ENCODE data around the gene COL6A2. TPM values are rescaled to one million over a fixed set of nuclear protein-coding genes. Genes with fewer than 3 reads are reported as not detected.

The COL6A2 gene
- total RNA-seq, 1 experiment from 2014 or later, result 87.0 TPM

DNA sequence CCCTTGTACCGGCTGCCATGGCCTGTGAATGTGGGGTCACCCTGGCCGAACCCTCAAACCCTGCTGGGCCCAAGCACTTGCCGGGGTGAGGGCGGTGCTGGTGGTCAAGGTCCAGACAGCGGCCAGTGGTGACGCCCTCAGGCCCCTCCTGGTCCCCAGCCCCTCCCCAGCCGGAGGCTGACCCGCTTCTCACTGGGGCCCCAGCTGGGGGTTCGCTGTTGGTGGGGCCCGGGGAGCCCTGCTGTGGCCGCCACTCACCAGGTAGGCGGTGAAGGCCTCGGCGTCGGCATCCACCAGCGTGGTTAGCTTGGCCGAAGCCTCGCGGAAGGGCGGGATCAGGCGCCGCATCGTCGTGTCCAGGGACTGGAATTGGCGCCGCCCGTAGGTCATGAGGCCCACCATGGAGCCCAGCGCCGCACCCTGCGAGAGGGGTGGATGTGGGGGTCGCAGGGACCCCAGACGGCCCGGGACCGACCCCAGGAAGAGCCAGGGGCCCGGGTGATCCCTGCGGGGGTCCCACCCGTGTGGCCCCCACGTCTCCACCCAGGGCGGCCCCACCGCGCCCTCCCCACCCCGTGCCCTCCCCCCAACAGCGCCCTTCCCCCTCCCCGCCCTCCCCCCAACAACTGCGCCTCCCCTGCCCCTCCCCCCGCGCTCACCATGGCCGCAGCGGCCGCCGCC is 47.4 kb downstream of the COL6A2 start:
- H3K4me2 ChIP-seq (ENCODE audit: low read length), result no peak overlapping the region
- no peak for ATAC-seq
- no peaks in the 10 kb centered on the region for H3K27me3 ChIP-seq (ENCODE audit: insufficient read depth, low read length)
- no peak for DNase-seq (ENCODE audit: low read depth, low spot score)
- ChIA-PET CTCF (no interaction called here), RAD21 (ENCODE audit: low non-redundant PET in 1 of 2, low total read pairs in 2 of 2, uncharacterized antibody in 2 of 2, unreplicated experiment in 2 of 2) (no interaction called here), POLR2A (no interaction called here)
- no peak for TF ChIP-seq EZH2phosphoT487 (IDR thresholded peaks at IDR 0.05; ENCODE audit: borderline replicate concordance)
- TF ChIP-seq, protein P1, sequence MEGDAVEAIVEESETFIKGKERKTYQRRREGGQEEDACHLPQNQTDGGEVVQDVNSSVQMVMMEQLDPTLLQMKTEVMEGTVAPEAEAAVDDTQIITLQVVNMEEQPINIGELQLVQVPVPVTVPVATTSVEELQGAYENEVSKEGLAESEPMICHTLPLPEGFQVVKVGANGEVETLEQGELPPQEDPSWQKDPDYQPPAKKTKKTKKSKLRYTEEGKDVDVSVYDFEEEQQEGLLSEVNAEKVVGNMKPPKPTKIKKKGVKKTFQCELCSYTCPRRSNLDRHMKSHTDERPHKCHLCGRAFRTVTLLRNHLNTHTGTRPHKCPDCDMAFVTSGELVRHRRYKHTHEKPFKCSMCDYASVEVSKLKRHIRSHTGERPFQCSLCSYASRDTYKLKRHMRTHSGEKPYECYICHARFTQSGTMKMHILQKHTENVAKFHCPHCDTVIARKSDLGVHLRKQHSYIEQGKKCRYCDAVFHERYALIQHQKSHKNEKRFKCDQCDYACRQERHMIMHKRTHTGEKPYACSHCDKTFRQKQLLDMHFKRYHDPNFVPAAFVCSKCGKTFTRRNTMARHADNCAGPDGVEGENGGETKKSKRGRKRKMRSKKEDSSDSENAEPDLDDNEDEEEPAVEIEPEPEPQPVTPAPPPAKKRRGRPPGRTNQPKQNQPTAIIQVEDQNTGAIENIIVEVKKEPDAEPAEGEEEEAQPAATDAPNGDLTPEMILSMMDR (IDR thresholded peaks at IDR 0.05 in 2 of 3, conservative IDR thresholded peaks at IDR 0.05 in 1 of 3; ENCODE audit: borderline replicate concordance in 1 of 3, insufficient read depth in 1 of 3, low read depth in 2 of 3, low read length in 2 of 3), result no peak
- TF ChIP-seq FOSL1 (IDR thresholded peaks at IDR 0.05; ENCODE audit: low read depth), result no peak
- intact Hi-C loops (cut with micrococcal nuclease), result loop anchor here (5.0 to 10.0 kb wide), 4 partner anchors 67 to 182 kb away; partner anchors contain the start of genes MCM3AP and YBEY
- no peaks in the 10 kb centered on the region for H3K9me2 ChIP-seq (ENCODE audit: insufficient read depth)
- H3K79me2 ChIP-seq (ENCODE audit: insufficient read depth, low read length), result no peaks in the 10 kb centered on the region
- H3K27ac ChIP-seq (ENCODE audit: low read depth, low read length), result peak overlapping the region; percentile 12; the same call in 1 of the 2 replicates
- H4K20me1 ChIP-seq (ENCODE audit: insufficient read depth), result no peaks in the 10 kb centered on the region
- no peaks in the 10 kb centered on the region for H3K36me3 ChIP-seq (ENCODE audit: control insufficient read depth in 1 of 2, insufficient read depth in 2 of 2, low read length in 2 of 2)
- BruUV-seq (replicated peaks), result no TSS peak
- H3K9ac ChIP-seq (ENCODE audit: low read length), result no peak overlapping the region
- H3K9me3 ChIP-seq (ENCODE audit: control insufficient read depth in 1 of 2, insufficient read depth in 1 of 2, low read depth in 1 of 2, low read length in 2 of 2), result no peaks in the 10 kb centered on the region
- peaks cover 0 to 19% of the 10 kb centered on the region in 2 experiments; a peak in 2 of 4 replicates for H3K4me1 ChIP-seq (ENCODE audit: control insufficient read depth in 1 of 2, insufficient read depth in 2 of 2, low read length in 2 of 2)
- no peak overlapping the region for H3K4me3 ChIP-seq (replicated peaks in 1 of 2; ENCODE audit: low read depth in 1 of 2, low read length in 2 of 2)
- H2AFZ ChIP-seq (ENCODE audit: low read depth, low read length, poor library complexity, severe bottlenecking), result no peak overlapping the region

DNA sequence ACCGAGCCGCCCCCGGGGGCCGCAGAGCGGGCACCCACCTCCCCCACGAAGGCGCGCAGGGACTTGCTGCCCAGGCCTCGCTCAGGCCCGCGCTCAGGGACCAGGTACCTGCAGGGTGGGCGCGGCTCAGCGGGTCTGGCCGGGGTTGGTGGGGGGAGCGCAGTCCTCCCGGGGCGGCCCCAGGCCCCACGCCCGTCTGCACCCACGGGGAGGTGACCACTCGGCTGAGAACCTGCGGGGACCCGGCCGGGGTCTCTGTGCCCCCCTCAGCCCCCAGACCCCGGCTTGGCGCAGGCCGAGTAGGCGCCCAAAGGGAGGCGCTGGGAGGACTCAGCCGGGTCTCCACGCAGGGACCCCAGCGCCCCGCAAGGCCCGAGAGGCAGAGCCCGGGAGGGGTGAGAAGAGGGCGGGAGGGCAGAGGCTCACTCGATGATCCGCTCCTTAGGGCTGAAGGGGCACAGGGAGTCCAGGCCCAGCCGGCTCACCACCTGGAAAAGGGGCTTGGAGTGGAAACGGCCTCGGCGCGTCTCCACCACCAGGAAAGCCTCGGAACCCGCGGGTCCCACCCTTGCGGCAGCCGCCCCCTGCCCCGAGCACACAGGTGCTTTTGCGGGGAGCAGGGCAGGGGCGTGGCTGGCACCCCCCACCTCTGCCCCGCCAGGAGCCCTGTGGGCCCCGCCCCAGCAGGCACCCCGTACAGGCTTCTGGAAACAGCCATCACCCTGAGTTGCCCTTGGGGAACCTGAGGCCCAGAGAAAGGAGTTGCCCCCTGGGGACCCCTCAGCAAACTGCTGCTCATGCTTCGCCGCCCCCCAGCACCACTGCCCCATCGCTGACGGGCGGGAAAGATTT is 48.2 kb downstream of the COL6A2 start:
- no peaks in the 10 kb centered on the region for H3K36me3 ChIP-seq (ENCODE audit: control insufficient read depth in 1 of 2, insufficient read depth in 2 of 2, low read length in 2 of 2)
- H3K4me3 ChIP-seq (replicated peaks in 1 of 2; ENCODE audit: low read depth in 1 of 2, low read length in 2 of 2), result no peak overlapping the region
- intact Hi-C loops (cut with micrococcal nuclease), result loop anchor here (5.0 to 10.0 kb wide), 4 partner anchors 66 to 181 kb away; partner anchors contain the start of genes MCM3AP and YBEY
- ChIA-PET CTCF (no interaction called here), RAD21 (ENCODE audit: low non-redundant PET in 1 of 2, low total read pairs in 2 of 2, uncharacterized antibody in 2 of 2, unreplicated experiment in 2 of 2) (no interaction called here), POLR2A (no interaction called here)
- H3K9ac ChIP-seq (ENCODE audit: low read length), result no peak overlapping the region
- no peak overlapping the region for H2AFZ ChIP-seq (ENCODE audit: low read depth, low read length, poor library complexity, severe bottlenecking)
- H3K79me2 ChIP-seq (ENCODE audit: insufficient read depth, low read length), result no peaks in the 10 kb centered on the region
- no peaks in the 10 kb centered on the region for H3K9me2 ChIP-seq (ENCODE audit: insufficient read depth)
- no TSS peak for BruUV-seq (replicated peaks)
- no peak overlapping the region for H3K4me2 ChIP-seq (ENCODE audit: low read length)
- TF ChIP-seq JUND (IDR thresholded peaks at IDR 0.05) (no peak), ZFX (IDR thresholded peaks at IDR 0.05) (no peak)
- TF ChIP-seq, protein P2, sequence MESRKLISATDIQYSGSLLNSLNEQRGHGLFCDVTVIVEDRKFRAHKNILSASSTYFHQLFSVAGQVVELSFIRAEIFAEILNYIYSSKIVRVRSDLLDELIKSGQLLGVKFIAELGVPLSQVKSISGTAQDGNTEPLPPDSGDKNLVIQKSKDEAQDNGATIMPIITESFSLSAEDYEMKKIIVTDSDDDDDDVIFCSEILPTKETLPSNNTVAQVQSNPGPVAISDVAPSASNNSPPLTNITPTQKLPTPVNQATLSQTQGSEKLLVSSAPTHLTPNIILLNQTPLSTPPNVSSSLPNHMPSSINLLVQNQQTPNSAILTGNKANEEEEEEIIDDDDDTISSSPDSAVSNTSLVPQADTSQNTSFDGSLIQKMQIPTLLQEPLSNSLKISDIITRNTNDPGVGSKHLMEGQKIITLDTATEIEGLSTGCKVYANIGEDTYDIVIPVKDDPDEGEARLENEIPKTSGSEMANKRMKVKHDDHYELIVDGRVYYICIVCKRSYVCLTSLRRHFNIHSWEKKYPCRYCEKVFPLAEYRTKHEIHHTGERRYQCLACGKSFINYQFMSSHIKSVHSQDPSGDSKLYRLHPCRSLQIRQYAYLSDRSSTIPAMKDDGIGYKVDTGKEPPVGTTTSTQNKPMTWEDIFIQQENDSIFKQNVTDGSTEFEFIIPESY (IDR thresholded peaks at IDR 0.05; ENCODE audit: extremely low read depth, insufficient replicate concordance, low read length), result no peak
- DNase-seq (ENCODE audit: low read depth, low spot score), result no peak
- ATAC-seq, result no peak
- H3K4me1 ChIP-seq (ENCODE audit: control insufficient read depth in 1 of 2, insufficient read depth in 2 of 2, low read length in 2 of 2), result peaks cover 0 to 19% of the 10 kb centered on the region in 2 experiments; a peak in 2 of 4 replicates
- H4K20me1 ChIP-seq (ENCODE audit: insufficient read depth), result no peaks in the 10 kb centered on the region
- H3K27me3 ChIP-seq (ENCODE audit: insufficient read depth, low read length), result no peaks in the 10 kb centered on the region
- no peaks in the 10 kb centered on the region for H3K9me3 ChIP-seq (ENCODE audit: control insufficient read depth in 1 of 2, insufficient read depth in 1 of 2, low read depth in 1 of 2, low read length in 2 of 2)
- no peak overlapping the region for H3K27ac ChIP-seq (ENCODE audit: low read depth, low read length)

Measured in HCT116 (cell line).